Karpas-422 (cell line): ENCODE results near the gene TNFRSF14. TPM values are rescaled to one million over a fixed set of nuclear protein-coding genes. Genes with fewer than 3 reads are reported as not detected.
"Not testable (repeated sequence)": the region's sequence is repeated elsewhere in the genome, so short reads cannot be mapped to it uniquely, and the experiment has no call there.

Source experiments
- DNase-seq: peaks from one replicate; pipeline ENCODE4 v3.0.0-alpha.2; 2015
- H2AFZ ChIP-seq: fragments of 200-600 bp; sonication (generic); 2 replicates; pipeline ENCODE4 v1.6.1; 2014; ENCODE audit warnings: antibody characterized with exemption, low read length, mixed read lengths
- H3K27ac ChIP-seq: fragments of 200-600 bp; sonication (generic); 2 replicates; pipeline ENCODE4 v1.5.1; 2014; ENCODE audit warnings: mild to moderate bottlenecking, low read length, moderate library complexity
- H3K27me3 ChIP-seq: fragments of 200-600 bp; sonication (generic); 2 replicates; pipeline ENCODE4 v1.6.1; 2014; ENCODE audit warnings: low read length, mixed read lengths
- H3K36me3 ChIP-seq: fragments of 200-600 bp; sonication (generic); 2 replicates; pipeline ENCODE4 v1.6.1; 2014; ENCODE audit warnings: low read length, mixed read lengths; ENCODE audit not compliant: insufficient read depth
- H3K4me1 ChIP-seq: fragments of 200-600 bp; sonication (generic); 2 replicates; pipeline ENCODE4 v1.6.1; 2014; ENCODE audit warnings: mild to moderate bottlenecking, low read length, mixed read lengths
- H3K4me2 ChIP-seq: fragments of 200-600 bp; sonication (generic); 2 replicates; pipeline ENCODE4 v1.6.1; 2014; ENCODE audit warnings: low read length, low read depth, mild to moderate bottlenecking; ENCODE audit not compliant: poor library complexity, severe bottlenecking
- H3K4me3 ChIP-seq: fragments of 200-600 bp; sonication (generic); 2 replicates; pipeline ENCODE4 v1.5.1; 2014; ENCODE audit warnings: mild to moderate bottlenecking, antibody characterized with exemption, low read length, mixed read lengths
- H3K79me2 ChIP-seq: fragments of 200-600 bp; sonication (generic); 2 replicates; pipeline ENCODE4 v1.6.1; 2014; ENCODE audit warnings: mild to moderate bottlenecking, low read length, mixed read lengths
- H3K9ac ChIP-seq: fragments of 200-600 bp; sonication (generic); 2 replicates; pipeline ENCODE4 v1.6.0; 2014; ENCODE audit warnings: low read length
- H3K9me2 ChIP-seq: fragments of 200-600 bp; sonication (generic), shearing (Covaris generic); replicated peaks from 2 replicates; pipeline ENCODE4 v1.6.0; 2014; ENCODE audit warnings: mild to moderate bottlenecking, low read length, moderate library complexity; ENCODE audit not compliant: insufficient read depth
- H3K9me3 ChIP-seq: fragments of 300-700, 200-600 bp; sonication (generic); 2 replicates; pipeline ENCODE4 v1.6.1; 2014; ENCODE audit warnings: low read length, mixed read lengths
- H4K20me1 ChIP-seq: fragments of 200-600 bp; sonication (generic); 2 replicates; pipeline ENCODE4 v1.6.1; 2014; ENCODE audit warnings: mild to moderate bottlenecking, antibody characterized with exemption, low read length, low read depth; ENCODE audit not compliant: insufficient read depth
- total RNA-seq: library from RNA; depleted of rRNA; stranded (reverse); fragments of >200 nt; shearing (Covaris generic); gene quantifications from 2 replicates; pipeline ENCODE4 v1.2.3, GENCODE V29; 2014; ENCODE audit warnings: low replicate concordance

The TNFRSF14 gene
- total RNA-seq, 1 experiment from 2014 or later = 10.3 TPM

- not testable (repeated sequence) for H3K4me1 ChIP-seq, H3K27me3 ChIP-seq, H3K4me3 ChIP-seq, DNase-seq, H3K79me2 ChIP-seq, H2AFZ ChIP-seq, H3K9me2 ChIP-seq, H3K4me2 ChIP-seq, H3K36me3 ChIP-seq, H3K9me3 ChIP-seq, H3K27ac ChIP-seq, H4K20me1 ChIP-seq, H3K9ac ChIP-seq
Measured at GRCh38 chr1:2568187-2568816, 12.1 kb downstream of the TNFRSF14 start.

DNA sequence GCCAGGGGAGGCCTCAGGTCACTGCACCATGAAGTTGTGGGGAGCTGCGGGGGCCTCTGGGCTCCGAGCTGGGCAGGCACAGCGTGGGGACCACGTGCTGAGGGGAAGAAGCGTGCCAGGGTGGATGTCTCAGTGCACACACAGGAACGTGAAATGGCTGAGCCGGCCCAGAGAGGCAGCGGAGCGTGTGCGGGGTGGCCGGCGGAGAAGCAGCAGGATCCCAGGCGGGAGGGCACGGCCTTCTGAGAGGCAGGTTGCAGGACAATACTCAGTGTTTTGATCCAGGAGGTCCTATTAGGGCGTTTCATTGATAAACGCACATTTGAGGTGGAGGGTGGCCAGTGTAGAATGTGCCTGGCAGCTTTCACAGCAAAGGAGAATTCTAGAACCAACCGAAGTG lies 12.9 kb downstream of the TNFRSF14 start:
- no peaks in the 10 kb centered on the region for H3K4me1 ChIP-seq
- H3K79me2 ChIP-seq = no peaks in the 10 kb centered on the region
- H3K4me3 ChIP-seq = no peak overlapping the region
- H2AFZ ChIP-seq = no peak overlapping the region
- no peaks in the 10 kb centered on the region for H3K9me2 ChIP-seq
- H4K20me1 ChIP-seq = no peaks in the 10 kb centered on the region
- no peak overlapping the region for H3K4me2 ChIP-seq
- no peaks in the 10 kb centered on the region for H3K36me3 ChIP-seq
- no peaks in the 10 kb centered on the region for H3K27me3 ChIP-seq
- no peak for DNase-seq
- H3K9me3 ChIP-seq = no peaks in the 10 kb centered on the region
- H3K9ac ChIP-seq = no peak overlapping the region
- H3K27ac ChIP-seq = no peak overlapping the region

DNA sequence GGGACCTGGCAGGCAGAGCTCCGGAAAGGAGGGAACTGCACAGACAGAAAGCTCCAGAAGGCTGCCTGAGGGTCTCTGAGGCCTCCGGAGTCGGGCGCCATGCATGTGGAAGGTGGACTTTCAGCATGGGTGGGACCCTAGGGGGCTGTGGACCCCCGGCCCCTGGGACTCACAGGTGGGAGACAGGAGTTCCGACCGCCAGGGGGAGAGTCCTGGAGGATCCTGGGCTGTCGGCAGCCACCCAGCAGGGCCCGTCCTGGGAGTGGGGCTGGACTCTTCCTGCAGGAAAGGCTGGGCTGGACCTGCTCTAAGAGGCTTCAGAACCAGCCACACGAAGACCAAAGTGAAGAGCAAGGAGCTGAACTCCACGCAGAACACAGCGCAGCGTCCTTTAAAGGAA lies 13.5 kb downstream of the TNFRSF14 start:
- not testable (repeated sequence) for H3K9ac ChIP-seq, H3K4me1 ChIP-seq, H3K9me2 ChIP-seq, H2AFZ ChIP-seq, H3K4me3 ChIP-seq, H3K27ac ChIP-seq, H3K9me3 ChIP-seq, H3K27me3 ChIP-seq, H3K36me3 ChIP-seq, DNase-seq, H3K79me2 ChIP-seq, H3K4me2 ChIP-seq, H4K20me1 ChIP-seq

DNA sequence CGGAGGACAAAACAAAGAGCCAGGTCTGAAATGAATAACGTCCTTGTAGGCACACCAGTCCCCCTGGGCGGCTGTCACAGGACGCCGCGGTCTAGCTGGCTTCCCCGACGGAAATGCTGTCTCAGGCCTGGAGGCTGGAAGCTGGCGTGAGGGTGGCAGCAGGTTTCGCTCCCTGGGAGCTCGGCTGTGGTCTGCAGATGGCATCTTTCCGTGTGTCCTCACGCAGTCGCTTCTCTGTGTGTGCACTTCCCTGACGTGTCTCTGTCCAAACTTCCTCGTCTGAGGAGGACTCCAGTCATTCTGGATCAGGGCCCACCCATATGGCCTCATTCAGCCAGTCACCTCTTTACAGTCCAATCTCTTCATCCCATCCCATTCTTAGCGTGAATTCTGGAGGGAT lies 14.2 kb downstream of the TNFRSF14 start:
- no peak for DNase-seq
- no peak overlapping the region for H3K9ac ChIP-seq
- H3K9me3 ChIP-seq = no peaks in the 10 kb centered on the region

DNA sequence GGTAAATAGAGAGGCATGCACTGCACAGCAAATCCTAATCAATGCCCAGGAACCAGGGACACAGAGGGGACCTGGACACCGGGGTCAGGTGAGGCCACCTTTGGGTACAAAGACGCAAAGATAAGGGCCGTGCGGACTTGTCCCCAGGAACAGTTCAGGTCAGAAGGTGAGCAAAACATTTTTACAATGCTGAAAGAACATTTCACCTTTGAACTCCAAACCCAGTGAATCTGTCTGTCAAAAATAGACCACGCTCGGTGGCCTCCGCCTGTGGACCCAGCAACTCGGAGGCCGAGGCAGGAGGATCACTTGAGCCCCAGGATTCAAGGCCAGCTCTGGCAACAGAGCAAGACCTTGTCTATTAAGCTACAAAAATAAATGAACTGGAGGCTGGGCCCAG lies 15.2 kb downstream of the TNFRSF14 start:
- H3K9me3 ChIP-seq = no peaks in the 10 kb centered on the region
- H3K4me3 ChIP-seq = no peak overlapping the region
- no peak overlapping the region for H3K9ac ChIP-seq
- no peak overlapping the region for H3K4me2 ChIP-seq
- no peaks in the 10 kb centered on the region for H3K36me3 ChIP-seq
- DNase-seq = no peak
- H2AFZ ChIP-seq = no peak overlapping the region
- H3K9me2 ChIP-seq = no peaks in the 10 kb centered on the region
- H4K20me1 ChIP-seq = no peaks in the 10 kb centered on the region
- no peak overlapping the region for H3K27ac ChIP-seq
- H3K4me1 ChIP-seq = peaks cover 5% of the 10 kb centered on the region
- H3K79me2 ChIP-seq = no peaks in the 10 kb centered on the region
- H3K27me3 ChIP-seq = no peaks in the 10 kb centered on the region

More for the DNA sequence above, 14.2 kb downstream of the TNFRSF14 start:
- H2AFZ ChIP-seq = no peak overlapping the region
- H3K4me2 ChIP-seq = no peak overlapping the region
- H3K27ac ChIP-seq = no peak overlapping the region
- H3K27me3 ChIP-seq = no peaks in the 10 kb centered on the region
- no peaks in the 10 kb centered on the region for H4K20me1 ChIP-seq
- H3K36me3 ChIP-seq = no peaks in the 10 kb centered on the region
- no peaks in the 10 kb centered on the region for H3K79me2 ChIP-seq
- H3K4me1 ChIP-seq = no peaks in the 10 kb centered on the region
- no peak overlapping the region for H3K4me3 ChIP-seq
- H3K9me2 ChIP-seq = no peaks in the 10 kb centered on the region

- Histone ChIP-seq H3K36me3 (no peaks in the 10 kb centered on the region), H3K27me3 (no peaks in the 10 kb centered on the region), H4K20me1 (no peaks in the 10 kb centered on the region), H3K4me2 (no peak overlapping the region), H3K9me3 (no peaks in the 10 kb centered on the region), H3K4me1 (peaks cover 8% of the 10 kb centered on the region), H3K4me3 (no peak overlapping the region), H3K27ac (no peak overlapping the region), H3K9ac (no peak overlapping the region), H3K9me2 (no peaks in the 10 kb centered on the region), H3K79me2 (no peaks in the 10 kb centered on the region), H2AFZ (no peak overlapping the region)
- DNase-seq = no peak
Measured at GRCh38 chr1:2573250-2573920, 17.2 kb downstream of the TNFRSF14 start.

DNA sequence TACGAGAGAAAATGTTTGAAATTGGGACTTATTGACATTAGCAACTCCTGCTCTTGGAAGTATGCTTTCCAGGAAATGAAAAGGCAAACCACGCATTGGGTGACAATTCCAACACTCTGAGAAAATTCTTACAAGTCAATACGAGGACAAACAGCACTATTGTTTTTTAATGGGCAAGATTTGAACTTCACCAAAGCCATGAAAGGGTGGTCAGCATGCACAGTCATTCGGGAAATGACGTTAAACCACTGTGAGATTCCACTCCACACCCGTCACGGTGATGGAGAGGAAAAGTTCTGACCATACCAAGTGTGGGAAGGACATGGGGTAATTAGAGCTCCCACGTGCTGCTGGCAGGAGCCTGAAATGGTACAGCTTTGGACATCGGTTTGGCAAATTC lies 18.2 kb downstream of the TNFRSF14 start:
- Histone ChIP-seq H3K9me3 (no peaks in the 10 kb centered on the region), H3K4me1 (peaks cover 8% of the 10 kb centered on the region), H4K20me1 (no peaks in the 10 kb centered on the region), H3K4me3 (no peak overlapping the region), H3K27ac (no peak overlapping the region), H3K27me3 (no peaks in the 10 kb centered on the region), H2AFZ (no peak overlapping the region), H3K79me2 (no peaks in the 10 kb centered on the region), H3K4me2 (no peak overlapping the region), H3K9ac (no peak overlapping the region), H3K9me2 (no peaks in the 10 kb centered on the region), H3K36me3 (no peaks in the 10 kb centered on the region)
- DNase-seq = no peak

- Histone ChIP-seq H3K36me3 (no peaks in the 10 kb centered on the region), H3K9ac (peak overlapping the region; percentile 8; the same call in 1 of the 2 replicates), H3K4me2 (peak overlapping the region; percentile 35), H3K79me2 (no peaks in the 10 kb centered on the region), H3K9me3 (no peaks in the 10 kb centered on the region), H3K27ac (no peak overlapping the region), H3K4me3 (peak overlapping the region; percentile 5; the same call in 1 of the 2 replicates), H4K20me1 (no peaks in the 10 kb centered on the region), H3K9me2 (no peaks in the 10 kb centered on the region), H3K4me1 (peaks cover 8% of the 10 kb centered on the region), H2AFZ (no peak overlapping the region), H3K27me3 (no peaks in the 10 kb centered on the region)
- no peak for DNase-seq
Measured at GRCh38 chr1:2575801-2576663, 19.9 kb downstream of the TNFRSF14 start.
